K562 (cell line): ENCODE measurements around the gene MTFR2. TPM values are rescaled to one million over a fixed set of nuclear protein-coding genes. Genes with fewer than 3 reads are reported as not detected.

Source experiments
- CREB1 ChIP-seq, 2 experiments: sonication (generic) in 1 of 2; formaldehyde crosslinking in 1 of 2; IDR thresholded peaks; 2 replicates each; pipeline versions ENCODE4 v1.6.1 to v1.8.0; 2012 to 2022; ENCODE audit warnings: inconsistent platforms in 1 of 2, mild to moderate bottlenecking in 1 of 2, missing genetic modification reagents in 1 of 2, moderate library complexity in 1 of 2
- FIP1L1 ChIP-seq: fragments of 200-400 bp; formaldehyde crosslinking; IDR thresholded peaks from 2 replicates; pipeline ENCODE4 v1.6.1; 2018; ENCODE audit warnings: mild to moderate bottlenecking, low read depth, low read length; ENCODE audit not compliant: poor library complexity, severe bottlenecking
- HDAC3 ChIP-seq: fragments of 450-650 bp; IDR thresholded peaks from 2 replicates; pipeline ENCODE4 v1.6.1; 2018; ENCODE audit warnings: borderline replicate concordance, mild to moderate bottlenecking, moderate library complexity; ENCODE audit not compliant: partially characterized antibody
- MAFG ChIP-seq: fragments of 450-650 bp; conservative IDR thresholded peaks from 2 replicates; pipeline ENCODE4 v1.6.1; 2016; ENCODE audit warnings: missing genetic modification characterization, missing compliant biosample characterization
- MCM3 ChIP-seq: fragments of 450-650 bp; IDR thresholded peaks from 2 replicates; pipeline ENCODE4 v1.6.1; 2016
- MYBL2 ChIP-seq, 2 experiments: fragments of 450-650 bp in 1 of 2; sonication (generic) in 1 of 2; formaldehyde crosslinking in 1 of 2; IDR thresholded peaks; 2 replicates each; pipeline versions ENCODE4 v1.6.1 to v1.8.1; 2017 to 2022; ENCODE audit warnings: borderline replicate concordance in 1 of 2, inconsistent platforms in 1 of 2, low read depth in 1 of 2, mild to moderate bottlenecking in 1 of 2, missing genetic modification reagents in 1 of 2, moderate library complexity in 1 of 2
- PHF20 ChIP-seq: fragments of 450-650 bp; IDR thresholded peaks from 2 replicates; pipeline ENCODE4 v1.6.1; 2018; ENCODE audit not compliant: partially characterized antibody
- SP1 ChIP-seq: sonication (generic); formaldehyde crosslinking; IDR thresholded peaks from 2 replicates; pipeline ENCODE4 v1.8.1; 2022; ENCODE audit warnings: mild to moderate bottlenecking, missing genetic modification reagents
- SRSF1 ChIP-seq: fragments of 200-400 bp; formaldehyde crosslinking; IDR thresholded peaks from 2 replicates; pipeline ENCODE4 v1.6.1; 2017; ENCODE audit warnings: mild to moderate bottlenecking, low read depth, low read length, moderate library complexity
- STAT5B ChIP-seq: fragments of 250-450 bp; sonication (Bioruptor Pico); IDR thresholded peaks from 2 replicates; pipeline ENCODE4 v1.8.0; 2021; ENCODE audit warnings: mild to moderate bottlenecking, inconsistent platforms
- TAF15 ChIP-seq: fragments of 200-400 bp; formaldehyde crosslinking; IDR thresholded peaks from 2 replicates; pipeline ENCODE4 v1.6.1; 2017; ENCODE audit warnings: mild to moderate bottlenecking, low read depth, low read length, moderate library complexity
- TCF7 ChIP-seq: sonication (generic); IDR thresholded peaks from 2 replicates; pipeline ENCODE4 v1.6.1; 2016; ENCODE audit warnings: antibody characterized with exemption, borderline replicate concordance
- XRCC4 ChIP-seq: IDR thresholded peaks from one replicate; pipeline ENCODE4 v1.6.1; 2011; ENCODE audit not compliant: insufficient read depth, insufficient read length; ENCODE audit errors: extremely low read depth
- ZNF146 ChIP-seq: IDR thresholded peaks from one replicate; pipeline ENCODE4 v1.6.1; 2018; ENCODE audit warnings: missing compliant biosample characterization; ENCODE audit not compliant: unreplicated experiment
- ZNF217 ChIP-seq: sonication (generic); formaldehyde crosslinking; IDR thresholded peaks from 2 replicates; pipeline ENCODE4 v1.8.0; 2022; ENCODE audit warnings: mild to moderate bottlenecking, missing genetic modification reagents
- ZNF551 ChIP-seq: fragments of 250-450 bp; sonication (Bioruptor Pico); IDR thresholded peaks from 2 replicates; pipeline ENCODE4 v1.5.0; 2021; ENCODE audit warnings: mild to moderate bottlenecking, moderate library complexity
- ZNF644 ChIP-seq: fragments of 200-800 bp; sonication (Bioruptor generic); IDR thresholded peaks from 2 replicates; pipeline ENCODE4 v1.6.1; 2016; ENCODE audit warnings: low read depth, missing genetic modification characterization, missing compliant biosample characterization
- ZNF780A ChIP-seq: fragments of 250-450 bp; sonication (Bioruptor Pico); IDR thresholded peaks from 2 replicates; pipeline ENCODE4 v1.5.0; 2021; ENCODE audit warnings: mild to moderate bottlenecking
- polyA plus RNA-seq, 8 experiments: library from polyadenylated mRNA; depleted of rRNA in 4 of 8; stranded (reverse) in 5 of 8; unstranded in 3 of 8; fragments of >200 nt; fragmentation: Nextera tagmentation in 2 of 8; fragmentation: Illumina TruSeq in 1 of 8; extraction: Ambion mirVana in 2 of 8; extraction: Trizol in 1 of 8; gene quantifications; 2 replicates each; pipeline versions ENCODE4 v1.2.1 to v1.2.3, GENCODE V29; 2011 to 2014; ENCODE audit warnings: inconsistent platforms in 1 of 8, missing spikeins in 1 of 8
- total RNA-seq, 7 experiments: library from RNA; depleted of rRNA in 6 of 7; stranded (reverse); fragments of >200 nt in 6 of 7; fragmentation: Illumina TruSeq in 2 of 7; extraction: Trizol in 2 of 7; gene quantifications; 2 replicates each; pipeline versions ENCODE4 v1.2.1 to v1.2.3, GENCODE V29; 2011 to 2021; ENCODE audit warnings: low replicate concordance in 1 of 7
- TF ChIP-seq, protein P1 (sequence below): fragments of 450-650 bp; IDR thresholded peaks from 2 replicates; pipeline ENCODE4 v1.6.1; 2016; ENCODE audit warnings: borderline replicate concordance
- TF ChIP-seq, protein P2 (sequence below): fragments of 250-450 bp; sonication (Bioruptor Pico); IDR thresholded peaks from 2 replicates; pipeline ENCODE4 v1.5.1; 2021; ENCODE audit warnings: mild to moderate bottlenecking
- TF ChIP-seq, protein P3 (sequence below): conservative IDR thresholded peaks from 2 replicates; pipeline ENCODE4 v1.6.1; 2011; ENCODE audit warnings: low read depth, mild to moderate bottlenecking, low read length; ENCODE audit not compliant: control insufficient read depth
- TF ChIP-seq, protein P4 (sequence below): fragments of 250-450 bp; sonication (Bioruptor Pico); IDR thresholded peaks from 2 replicates; pipeline ENCODE4 v1.4.0; 2020

Gene MTFR2
- total and polyA plus RNA-seq, 9 of the 15 experiments (the other 6 are each of a cell fraction or from before 2014, with no cell fraction given) = 10.1 to 63.3 (median 45.9) TPM

DNA sequence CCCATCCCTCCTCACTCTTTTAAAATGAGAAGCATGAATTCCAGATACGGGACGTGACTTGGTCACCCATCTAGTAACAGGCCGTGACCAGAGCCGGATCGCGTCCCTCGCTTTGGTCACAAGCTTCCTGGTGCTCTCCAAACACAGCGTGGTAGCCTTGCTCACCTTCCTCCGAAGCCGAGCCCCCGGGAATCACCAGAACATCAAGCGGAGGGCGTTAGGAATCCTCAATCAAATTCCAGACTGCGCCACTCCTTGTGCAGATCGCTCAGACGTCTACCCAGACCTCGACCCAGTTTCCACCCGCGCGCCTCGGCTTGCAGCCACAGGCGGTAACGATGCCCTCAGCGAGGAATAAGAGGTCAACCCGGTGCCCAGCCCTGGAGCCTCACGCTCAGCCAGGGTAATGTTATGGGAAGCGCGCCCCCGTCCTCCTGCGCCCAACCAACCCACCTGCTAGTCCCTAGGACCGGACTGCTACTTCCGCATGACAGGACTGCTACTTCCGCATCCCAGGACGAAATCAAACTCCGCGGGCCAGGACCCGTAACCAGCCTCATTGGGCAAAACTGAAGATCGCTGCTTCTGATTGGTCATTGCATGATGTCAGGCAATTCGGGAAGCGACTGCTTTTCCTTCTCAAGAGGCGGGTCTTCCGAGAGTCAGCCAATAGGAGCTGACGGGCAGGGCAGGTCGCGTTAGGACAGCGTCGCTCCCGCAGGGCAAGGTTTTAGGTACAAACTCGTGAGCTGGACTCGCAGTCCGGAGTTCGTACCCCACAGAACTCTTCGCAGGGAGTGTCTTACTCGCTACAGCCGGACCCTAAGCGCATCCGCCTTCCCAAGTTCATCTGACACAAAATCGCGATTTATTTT lies at the start of gene MTFR2 (continued):
- TF ChIP-seq, protein P1, sequence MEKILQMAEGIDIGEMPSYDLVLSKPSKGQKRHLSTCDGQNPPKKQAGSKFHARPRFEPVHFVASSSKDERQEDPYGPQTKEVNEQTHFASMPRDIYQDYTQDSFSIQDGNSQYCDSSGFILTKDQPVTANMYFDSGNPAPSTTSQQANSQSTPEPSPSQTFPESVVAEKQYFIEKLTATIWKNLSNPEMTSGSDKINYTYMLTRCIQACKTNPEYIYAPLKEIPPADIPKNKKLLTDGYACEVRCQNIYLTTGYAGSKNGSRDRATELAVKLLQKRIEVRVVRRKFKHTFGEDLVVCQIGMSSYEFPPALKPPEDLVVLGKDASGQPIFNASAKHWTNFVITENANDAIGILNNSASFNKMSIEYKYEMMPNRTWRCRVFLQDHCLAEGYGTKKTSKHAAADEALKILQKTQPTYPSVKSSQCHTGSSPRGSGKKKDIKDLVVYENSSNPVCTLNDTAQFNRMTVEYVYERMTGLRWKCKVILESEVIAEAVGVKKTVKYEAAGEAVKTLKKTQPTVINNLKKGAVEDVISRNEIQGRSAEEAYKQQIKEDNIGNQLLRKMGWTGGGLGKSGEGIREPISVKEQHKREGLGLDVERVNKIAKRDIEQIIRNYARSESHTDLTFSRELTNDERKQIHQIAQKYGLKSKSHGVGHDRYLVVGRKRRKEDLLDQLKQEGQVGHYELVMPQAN = peak; percentile 100
- TF ChIP-seq STAT5B (CRISPR knock-in tag) (no peak), SRSF1 (no peak), ZNF644 (tag) (no peak), FIP1L1 (peak; percentile 82), HDAC3 (no peak), MAFG (tag) (no peak), ZNF551 (CRISPR knock-in tag) (no peak), TAF15 (no peak), ZNF217 (no peak), MYBL2 (IDR thresholded peaks at IDR 0.05; ENCODE audit: low read depth) (peak; percentile 94), MYBL2 (CRISPR knock-in tag; IDR thresholded peaks at IDR 0.05; ENCODE audit: borderline replicate concordance) (no peak; the same call in 1 of the 2 replicates), XRCC4 (no peak), TCF7 (no peak), CREB1 (IDR thresholded peaks at IDR 0.05) (peak; percentile 97), CREB1 (CRISPR knock-in tag; IDR thresholded peaks at IDR 0.05) (peak; percentile 96), SP1 (CRISPR knock-in tag) (peak; percentile 96), ZNF780A (CRISPR knock-in tag) (no peak), PHF20 (peak; percentile 98), MCM3 (no peak), ZNF146 (no peak)
- TF ChIP-seq, protein P2, sequence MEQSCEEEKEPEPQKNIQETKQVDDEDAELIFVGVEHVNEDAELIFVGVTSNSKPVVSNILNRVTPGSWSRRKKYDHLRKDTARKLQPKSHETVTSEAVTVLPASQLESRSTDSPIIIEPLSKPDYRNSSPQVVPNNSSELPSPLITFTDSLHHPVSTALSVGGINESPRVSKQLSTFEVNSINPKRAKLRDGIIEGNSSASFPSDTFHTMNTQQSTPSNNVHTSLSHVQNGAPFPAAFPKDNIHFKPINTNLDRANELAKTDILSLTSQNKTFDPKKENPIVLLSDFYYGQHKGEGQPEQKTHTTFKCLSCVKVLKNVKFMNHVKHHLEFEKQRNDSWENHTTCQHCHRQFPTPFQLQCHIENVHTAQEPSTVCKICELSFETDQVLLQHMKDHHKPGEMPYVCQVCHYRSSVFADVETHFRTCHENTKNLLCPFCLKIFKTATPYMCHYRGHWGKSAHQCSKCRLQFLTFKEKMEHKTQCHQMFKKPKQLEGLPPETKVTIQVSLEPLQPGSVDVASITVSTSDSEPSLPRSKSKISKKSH (CRISPR knock-in tag) = no peak
- TF ChIP-seq, protein P3, sequence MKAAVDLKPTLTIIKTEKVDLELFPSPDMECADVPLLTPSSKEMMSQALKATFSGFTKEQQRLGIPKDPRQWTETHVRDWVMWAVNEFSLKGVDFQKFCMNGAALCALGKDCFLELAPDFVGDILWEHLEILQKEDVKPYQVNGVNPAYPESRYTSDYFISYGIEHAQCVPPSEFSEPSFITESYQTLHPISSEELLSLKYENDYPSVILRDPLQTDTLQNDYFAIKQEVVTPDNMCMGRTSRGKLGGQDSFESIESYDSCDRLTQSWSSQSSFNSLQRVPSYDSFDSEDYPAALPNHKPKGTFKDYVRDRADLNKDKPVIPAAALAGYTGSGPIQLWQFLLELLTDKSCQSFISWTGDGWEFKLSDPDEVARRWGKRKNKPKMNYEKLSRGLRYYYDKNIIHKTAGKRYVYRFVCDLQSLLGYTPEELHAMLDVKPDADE = peak; percentile 95
- TF ChIP-seq, protein P4, sequence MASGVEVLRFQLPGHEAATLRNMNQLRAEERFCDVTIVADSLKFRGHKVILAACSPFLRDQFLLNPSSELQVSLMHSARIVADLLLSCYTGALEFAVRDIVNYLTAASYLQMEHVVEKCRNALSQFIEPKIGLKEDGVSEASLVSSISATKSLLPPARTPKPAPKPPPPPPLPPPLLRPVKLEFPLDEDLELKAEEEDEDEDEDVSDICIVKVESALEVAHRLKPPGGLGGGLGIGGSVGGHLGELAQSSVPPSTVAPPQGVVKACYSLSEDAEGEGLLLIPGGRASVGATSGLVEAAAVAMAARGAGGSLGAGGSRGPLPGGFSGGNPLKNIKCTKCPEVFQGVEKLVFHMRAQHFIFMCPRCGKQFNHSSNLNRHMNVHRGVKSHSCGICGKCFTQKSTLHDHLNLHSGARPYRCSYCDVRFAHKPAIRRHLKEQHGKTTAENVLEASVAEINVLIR (CRISPR knock-in tag) = peak; percentile 83
